HCEC 1CT (cell line): ENCODE measurements around the gene RPL29.
A peak's percentile ranks its signal among the peaks of the same experiment; 100 is the strongest.

Source experiments
- DNase-seq: peaks from one replicate; pipeline ENCODE4 v3.0.0-alpha.2; 2017

Gene RPL29

DNA sequence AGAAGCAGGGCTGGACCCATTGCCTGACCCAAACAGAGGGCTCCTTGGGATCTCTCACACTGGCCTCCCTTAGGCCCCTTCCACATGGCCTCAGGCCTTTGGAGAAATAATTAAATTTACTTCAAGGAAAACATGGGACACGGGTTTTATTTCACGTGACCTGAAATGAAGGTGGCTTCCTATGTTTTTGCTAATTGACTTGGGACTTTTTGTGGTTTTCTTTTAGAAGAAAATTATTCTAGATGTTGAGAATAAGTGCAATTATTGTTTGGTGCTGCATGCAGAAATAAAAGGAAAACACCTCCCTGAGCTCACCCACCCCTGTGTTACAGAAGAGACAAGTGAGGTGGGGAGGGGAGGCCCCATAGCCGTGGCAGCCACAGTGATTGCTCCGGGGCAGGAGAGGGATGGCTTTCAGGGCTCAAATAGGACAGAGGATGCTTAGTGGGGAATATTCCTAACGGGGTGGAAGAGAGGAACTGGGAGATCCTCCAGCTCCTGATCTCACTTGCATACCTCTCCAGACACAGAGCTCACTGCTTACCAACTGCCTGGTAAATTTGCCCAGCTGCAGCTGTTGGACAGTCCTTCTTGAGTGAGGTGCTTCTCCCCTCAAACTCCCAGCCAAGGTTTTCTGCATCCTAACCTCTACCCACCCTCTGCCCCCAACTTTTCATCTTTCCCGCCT lies 29.2 kb upstream of the RPL29 start:
- DNase-seq: no peak

DNA sequence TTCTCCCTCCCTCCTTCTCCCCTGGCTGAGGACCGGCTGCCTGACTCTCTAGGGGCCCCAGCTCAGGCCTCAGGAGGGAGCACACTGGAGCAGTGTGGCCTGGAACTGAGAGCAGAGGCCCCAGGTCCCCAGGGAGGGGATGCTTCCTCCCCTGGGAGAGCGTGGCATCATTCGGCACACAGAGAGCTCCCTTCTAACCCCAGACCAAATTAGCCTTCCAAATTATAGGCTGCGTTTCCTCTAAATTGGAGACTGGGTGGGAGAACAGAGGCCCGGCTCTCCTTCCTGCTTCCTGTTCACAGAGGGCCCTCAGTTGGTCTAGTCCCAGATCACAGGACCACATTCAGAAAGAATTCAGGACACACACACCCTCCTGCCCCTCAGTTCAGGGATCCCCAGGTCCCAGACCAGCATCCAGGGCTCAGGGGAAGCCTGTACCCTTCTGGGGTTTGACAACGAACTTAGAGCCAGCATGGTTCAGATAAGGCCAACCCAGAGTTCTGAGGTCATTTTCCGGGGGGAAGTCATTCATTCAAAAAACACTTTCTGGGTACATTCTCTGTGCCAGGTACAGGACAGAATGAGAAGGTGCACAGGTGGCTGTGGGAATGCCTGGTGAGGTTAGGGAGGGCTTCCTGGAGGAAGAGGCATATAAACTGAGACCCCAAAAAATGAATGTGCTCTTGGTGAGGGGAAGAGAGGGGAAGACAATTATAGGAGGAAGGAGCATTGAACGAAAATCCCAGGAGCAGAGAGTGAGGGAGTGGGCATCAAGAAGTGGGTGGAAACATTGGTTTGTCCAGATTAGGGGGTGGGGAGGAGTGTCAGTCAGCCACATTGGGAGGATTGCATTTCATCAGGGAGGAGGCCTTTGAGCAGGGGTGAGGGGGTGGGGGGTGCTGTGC lies 28.4 kb upstream of the RPL29 start:
- no peak for DNase-seq

DNA sequence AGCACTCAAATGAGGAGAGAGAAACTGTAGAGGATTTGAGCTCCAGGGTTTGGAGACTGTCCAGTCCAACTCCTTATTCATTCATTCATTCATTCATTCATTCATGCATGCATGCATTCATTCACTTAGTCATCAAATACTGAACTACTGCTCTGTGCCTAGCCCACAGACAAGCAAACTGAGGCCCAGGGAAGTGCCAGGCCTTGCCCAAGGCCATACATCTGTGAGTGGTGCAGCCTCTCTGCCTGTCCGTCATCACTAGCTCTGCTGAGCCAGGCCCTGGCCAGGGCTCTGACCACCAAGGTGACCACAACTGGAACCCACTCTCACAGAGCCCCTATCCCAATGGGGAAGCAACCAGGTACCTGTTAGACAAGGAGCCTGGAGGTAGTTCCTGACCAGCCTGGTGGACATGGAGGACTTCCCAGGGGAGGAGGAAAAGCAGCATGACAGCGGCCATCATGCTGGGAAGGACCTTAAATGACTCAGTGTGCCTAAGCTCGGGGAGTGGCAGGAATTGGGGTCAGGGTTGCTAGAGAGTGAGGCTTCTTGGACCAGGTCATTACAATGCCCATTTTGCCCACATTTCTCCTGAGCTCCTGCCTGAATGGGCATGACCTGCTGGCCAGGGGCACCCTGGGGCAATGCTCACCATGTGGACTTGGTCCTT lies 27.5 kb upstream of the RPL29 start:
- no peak for DNase-seq

DNA sequence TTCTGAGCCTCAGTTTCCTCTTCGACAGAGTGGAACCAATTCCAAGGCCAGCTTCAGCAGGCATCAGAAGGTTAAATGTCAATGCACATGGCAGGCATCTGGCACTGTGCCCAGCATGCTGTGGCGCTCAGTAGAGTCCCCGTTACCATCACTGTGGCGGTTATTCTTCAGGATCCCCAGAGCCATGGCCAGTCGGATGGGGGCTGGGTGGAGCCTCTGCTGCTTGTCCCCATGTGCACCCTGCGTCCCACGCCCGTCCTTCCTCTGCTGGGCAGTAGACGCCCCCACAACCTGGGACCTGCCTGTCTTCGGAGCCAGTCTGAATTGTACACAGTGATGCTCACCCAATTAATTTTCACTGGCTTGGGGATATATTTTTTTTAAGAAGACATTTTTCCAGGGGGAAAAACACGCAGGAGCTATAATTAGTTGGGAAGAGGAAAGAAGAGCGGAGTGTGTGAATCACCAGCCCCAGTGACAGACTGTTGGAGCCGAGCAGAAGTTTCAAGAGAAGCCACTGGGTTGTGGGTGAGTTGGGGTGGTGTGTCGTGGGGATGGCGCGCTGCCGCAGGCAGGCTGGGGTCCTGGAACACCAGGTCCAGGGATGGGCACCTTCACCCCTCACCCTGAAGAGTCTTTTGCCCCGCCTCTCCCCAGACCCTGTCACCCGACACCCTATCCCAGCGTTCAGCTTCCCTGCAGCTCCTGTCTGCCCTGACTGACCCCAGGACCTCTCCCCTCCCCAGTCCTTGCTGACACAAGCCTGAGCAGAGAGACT lies 26.8 kb upstream of the RPL29 start:
- no peak for DNase-seq

DNA sequence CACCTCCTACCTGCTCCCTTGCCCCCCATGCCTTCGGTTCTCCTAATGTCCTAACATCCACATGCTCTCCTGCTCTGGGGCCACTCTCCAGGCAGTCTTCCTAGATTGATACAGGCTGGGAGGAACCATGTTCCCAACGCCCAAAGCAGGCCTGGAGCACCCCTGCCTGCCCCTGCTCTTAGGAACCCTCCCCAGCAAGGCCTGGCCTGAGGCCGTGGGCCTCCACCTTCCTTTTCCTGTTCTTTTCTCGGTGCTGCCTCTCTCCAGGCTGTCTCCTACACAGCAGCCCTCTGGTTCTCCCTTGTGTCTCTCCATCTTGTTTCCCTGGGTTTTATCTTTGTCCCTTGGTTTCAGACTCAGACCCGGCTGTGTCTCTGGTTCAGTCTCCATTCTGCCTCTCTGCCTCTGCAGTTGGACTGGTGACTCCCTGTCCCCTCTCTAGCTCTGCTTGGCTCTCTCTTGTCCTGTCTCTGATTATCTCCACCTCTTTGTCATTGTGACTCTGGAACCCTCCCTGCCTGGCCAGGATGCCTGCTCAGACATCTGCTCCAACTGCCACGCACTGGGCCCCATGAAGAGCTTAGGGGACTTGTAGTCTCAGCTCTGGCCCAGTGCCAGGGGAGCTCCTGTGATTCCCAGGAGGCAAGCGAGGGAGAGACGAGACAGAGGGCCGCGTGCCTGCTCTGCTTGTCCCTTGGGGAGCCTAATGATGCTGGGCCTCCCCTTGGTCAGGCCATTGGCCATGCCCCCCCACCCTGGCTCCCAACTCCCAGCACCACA lies 26.0 kb upstream of the RPL29 start:
- DNase-seq: no peak

DNA sequence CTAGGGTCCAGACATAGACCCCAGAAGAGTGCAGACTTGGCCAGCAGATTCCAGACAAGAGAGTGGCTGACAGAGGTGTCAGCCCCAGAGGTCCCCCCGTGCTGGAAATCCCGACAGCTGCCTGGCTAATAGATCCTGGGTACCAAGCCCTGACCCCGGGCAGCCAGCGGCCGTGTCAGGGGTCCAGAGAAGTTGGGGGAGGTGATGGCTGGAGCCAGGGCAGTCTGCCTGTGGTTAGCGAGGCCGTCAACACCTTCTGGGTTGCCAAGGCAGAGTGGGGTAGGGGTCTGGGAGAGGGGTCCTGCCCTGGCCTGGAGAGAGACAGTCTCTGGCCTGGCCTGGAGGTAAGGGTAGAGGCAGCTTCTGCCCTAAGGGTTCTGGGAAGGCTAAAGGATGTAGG lies 25.1 kb upstream of the RPL29 start:
- no peak for DNase-seq

DNA sequence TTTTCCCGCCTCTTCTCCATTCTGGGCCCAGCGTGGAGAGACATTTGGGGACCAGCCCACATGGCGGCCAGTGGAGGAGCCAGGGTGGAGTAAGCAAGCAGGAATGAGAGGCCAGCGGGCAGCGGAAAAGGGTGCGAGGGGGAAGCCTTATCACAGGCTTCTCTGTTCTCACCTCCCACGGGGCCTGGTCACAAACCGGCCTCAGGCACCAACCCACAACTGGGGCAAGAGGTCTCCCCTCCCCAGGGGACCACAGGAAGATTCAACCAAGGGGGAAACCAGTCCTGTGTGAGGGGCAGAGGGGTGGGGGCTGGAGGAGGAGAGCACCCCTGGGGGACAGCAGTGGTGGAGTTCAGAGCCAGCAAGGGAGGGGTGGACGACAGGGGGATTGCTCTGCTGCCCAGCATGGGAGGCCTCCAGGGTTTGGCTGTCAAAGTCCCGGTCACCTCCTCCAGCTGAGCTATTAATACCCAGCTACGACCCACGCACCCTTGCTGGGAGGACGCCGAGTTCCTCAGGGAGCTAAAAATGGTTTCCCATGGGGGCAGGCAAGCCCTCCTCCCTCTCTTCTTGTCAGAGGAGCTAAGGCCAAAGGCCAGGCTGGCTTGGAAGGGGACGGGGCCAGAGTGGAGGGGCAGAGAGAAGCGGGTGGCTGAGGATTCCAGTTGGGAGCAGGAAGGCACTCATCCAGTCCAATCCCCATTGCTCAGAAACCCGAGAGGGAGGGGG lies 23.8 kb upstream of the RPL29 start:
- no peak for DNase-seq

DNA sequence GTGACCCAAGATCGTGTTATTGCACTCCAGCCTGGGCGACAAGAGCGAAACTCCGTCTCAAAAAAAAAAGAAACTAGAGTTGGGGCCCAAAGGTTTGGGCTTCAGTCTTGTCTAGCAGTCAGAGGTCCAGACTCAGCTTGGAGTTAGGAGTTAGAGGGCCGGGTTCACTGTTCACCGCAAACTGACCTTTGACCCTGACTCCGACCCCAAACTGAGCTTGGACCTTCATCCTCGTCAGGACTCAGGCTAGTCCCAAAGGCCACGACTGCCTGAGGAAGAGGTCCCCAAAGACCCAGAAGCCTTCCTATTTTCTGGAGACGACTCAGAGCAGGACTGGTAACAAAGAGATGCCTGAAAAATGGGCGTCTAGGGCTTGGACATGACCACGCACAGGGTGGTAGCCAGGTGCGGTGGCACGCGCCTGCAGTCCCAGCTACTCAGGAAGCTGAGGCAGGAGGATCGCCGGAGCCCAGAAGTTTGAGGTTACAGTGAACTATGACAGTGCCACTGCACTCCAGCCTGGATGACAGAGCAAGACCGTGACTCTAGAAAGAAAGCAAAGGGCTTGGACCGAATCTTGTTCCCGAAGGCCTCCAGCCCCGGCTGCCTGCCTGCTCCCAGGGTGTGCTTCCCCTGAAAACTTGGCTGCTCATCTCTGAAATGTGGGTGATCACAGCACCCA lies 22.8 kb upstream of the RPL29 start:
- no peak for DNase-seq

DNA sequence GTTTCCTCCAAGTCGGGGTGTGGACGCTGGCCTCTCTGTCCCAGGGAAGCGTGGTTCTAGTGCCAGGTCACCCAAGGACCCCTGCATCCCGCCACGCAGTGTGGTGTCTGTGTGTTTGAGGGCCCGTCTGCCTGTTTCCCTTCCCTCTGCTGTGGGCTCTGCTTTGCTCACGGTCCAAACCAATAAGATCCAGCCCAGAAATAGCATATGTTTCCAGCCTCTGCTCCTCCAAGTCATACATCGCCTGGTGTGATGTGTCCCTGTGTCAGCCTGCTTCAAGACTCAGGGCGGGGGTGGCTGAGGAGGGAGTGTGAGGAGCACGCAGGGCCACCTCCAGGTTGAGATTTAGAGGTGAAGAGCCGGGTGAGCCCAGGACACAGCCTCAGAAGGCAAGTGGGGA lies 21.9 kb upstream of the RPL29 start:
- no peak for DNase-seq

DNA sequence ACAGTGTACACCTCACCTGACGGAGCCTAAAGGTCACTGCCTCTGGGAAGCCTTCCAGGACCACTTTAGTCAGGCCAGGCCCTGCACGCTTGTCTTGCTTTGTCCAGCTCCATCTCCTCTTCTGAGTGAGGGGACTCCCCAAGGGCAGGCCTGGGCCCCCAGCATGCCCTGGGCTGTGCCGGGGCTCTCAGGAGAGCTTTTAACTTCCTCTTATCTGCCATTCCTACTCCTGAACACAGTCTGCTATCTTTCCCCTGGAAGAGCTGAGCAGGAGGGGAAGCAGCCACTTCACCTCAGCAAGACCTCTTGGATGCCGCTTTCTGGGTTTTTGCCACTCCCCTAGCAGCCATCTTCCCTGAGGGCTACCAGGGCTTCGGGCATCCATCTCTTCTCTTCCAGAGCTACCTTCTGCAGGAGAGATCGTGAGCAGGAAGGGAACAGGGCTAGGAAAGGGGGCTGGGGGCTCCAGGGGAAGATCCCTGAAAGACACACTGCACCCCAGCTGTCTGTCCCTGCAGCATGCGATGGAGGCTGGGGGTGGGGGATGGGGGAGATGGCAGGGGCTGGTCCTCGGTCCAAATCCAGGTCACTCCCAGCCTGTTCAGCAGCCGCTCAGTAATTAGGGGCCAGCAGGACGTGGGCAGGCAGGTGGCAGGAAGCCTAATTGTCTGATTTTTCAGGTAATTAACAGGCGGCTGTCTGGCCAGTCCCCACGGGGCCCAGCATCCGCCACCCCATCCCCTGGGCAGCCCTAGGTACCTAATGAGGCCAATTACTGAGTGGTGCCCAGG lies 19.9 kb upstream of the RPL29 start:
- DNase-seq: no peak

DNA sequence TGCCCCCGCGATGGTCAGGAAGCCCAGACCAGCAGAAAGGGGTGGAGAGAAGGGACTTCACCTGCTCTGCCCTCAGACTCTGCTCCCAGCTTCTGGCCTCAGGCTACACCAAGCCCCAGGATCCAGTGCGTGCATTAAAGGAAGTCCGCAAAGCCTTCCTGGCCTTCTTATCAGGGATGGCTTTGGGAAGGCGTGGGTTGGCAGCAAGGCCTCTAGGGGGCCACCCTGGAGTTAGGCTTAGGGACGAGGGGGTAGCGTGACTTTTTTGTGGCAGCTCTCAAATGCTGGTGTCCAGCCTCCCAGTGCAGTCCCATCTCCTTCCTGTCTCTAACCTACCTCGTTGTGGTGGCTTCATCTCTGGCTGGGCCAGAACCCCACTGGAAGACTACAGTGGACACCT lies 18.9 kb upstream of the RPL29 start:
- no peak for DNase-seq

DNA sequence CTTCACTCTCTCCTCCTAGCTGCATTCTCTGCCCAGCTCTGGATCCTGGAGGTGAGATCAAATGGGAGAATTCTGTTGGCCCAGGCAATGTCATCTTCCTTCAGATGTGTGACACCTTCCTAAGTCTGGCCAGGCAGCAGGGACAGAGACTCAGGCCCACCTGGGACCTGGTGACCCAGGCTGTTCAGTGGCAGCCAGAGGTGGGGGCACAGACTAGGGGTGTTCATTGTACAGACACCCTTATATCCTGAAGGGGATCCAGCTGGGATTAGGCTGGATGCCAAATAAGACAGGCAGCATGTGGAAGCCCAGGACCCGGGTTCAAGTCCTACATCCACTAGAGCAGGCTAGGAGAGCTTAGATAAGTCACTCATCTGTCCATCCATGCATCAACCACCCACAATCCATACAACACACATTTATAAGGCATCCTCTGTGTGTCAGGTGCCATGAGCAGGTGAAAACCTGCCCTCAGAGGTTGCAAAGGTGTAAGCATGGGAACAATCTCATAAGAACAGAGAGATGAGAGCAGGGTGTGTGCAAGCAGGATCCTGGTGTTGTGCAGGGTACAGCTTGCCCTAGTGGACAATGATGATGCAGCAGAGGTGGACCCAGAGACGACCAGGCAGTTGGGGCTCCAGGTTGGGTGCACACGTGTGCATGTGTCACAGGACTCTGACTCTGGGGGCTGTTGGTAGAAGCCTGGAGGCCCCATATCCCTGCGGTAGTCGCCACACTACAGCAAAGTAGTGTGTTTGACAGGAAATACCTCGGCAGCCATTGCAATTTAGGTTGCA lies 18.3 kb upstream of the RPL29 start:
- DNase-seq: no peak

DNA sequence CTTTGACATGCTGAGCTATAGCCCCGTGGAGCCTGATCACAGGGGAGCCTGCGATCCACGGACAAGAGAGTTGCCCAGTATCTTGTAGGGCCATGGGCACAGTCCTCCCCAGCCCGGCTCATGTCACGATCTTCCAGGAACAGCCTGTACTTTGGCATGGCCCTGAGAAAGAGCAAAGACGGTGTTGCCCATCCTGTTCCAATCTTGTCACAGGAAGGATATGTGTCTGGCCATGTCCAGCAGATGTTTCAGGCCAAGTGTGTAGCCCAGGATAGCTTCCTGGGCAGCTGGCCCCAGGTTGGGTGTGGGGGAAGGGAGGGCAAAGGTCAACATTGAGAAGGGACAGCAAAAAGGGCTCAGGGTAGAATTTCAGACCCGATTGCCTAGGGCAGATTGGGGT lies 17.0 kb upstream of the RPL29 start:
- DNase-seq: no peak

DNA sequence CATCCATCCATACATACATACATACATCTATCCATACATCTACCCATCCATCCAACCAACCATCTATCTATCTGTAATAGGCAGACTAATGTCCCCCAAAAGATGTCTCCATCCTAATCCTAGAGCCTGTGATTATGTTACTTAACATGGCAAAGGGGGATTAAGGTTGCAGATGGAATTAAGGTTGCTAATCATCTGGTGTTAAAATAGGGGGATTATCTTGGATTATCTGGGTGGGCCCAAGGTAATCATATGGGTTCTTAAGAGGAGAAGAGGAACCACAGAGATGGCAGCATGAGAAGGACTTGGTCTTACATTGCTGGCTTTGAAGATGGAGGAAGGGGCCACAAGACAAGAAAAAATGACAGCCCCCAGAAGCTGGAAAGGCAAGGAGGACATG lies 14.7 kb upstream of the RPL29 start:
- DNase-seq: no peak

DNA sequence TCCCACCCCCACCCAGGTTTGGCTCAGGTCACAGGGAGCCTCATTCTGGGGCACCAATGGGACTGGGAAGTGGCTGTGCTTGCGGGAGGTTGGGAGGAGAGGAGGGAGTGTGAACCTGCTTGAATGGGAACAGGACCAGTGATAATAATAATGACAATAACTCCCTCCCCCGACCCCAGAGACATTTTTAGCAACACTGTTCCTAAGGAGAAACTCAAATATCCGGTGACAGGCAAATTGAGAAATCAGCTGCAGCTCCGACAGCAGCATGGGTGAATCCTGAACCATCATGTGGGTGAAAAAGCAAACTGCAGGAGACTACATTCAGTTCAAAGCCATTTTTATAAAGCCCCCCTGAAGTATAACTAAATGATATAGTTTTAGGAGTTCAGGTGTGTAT lies 11.6 kb upstream of the RPL29 start:
- DNase-seq: no peak

DNA sequence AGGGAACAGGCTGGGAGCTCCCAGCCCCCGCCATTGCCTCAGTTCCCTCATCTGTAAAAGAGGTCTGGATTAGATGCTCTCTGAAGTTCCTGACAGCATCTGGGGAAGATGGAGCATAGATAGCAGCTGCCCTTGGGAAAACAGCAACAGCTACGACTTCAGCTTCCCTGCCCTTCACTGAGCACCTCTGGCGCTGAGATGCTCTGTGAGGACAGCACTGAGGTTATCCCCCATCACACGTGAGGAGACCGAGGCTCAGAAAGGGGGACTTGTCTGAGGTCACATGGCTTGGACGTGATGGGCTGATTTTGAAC lies 11.1 kb upstream of the RPL29 start:
- no peak for DNase-seq

DNA sequence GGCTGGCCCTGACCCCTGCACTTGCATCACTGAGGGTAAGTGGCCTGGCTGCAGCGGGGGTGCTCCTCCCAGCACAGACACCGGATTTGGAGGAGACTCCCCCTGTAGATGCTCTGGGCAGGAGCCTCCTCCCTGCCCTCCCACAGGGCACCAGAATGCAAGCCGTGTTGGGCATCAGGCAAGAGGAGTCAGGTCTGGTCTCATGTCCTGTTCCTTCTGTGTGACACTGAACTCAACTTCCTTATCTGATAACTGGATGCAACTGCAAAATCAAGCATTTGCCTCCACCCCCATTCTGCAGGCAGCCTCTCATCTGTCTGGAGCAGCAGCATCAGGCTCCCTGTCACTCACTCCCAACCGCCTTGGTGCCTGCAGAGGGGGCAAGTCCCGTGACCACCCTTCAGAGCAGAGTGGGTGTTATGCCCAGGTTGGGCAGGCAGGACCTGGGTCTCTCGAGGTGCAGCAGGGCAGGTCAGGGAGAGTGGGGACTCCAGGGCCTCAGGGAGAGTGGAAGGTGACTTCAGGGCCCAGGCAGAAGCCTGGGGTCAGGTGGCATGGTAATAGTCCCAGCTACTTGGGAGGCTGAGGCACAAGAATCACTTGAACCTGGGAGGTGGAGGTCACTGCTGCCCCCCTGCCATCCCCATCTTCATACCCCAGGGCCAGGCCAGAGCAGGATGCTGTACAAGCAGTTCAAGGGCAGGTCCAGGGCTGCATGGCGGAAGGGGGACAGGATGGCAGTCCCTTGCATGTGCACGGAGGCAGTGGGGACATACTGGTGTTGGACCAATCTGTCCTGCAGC lies 10.5 kb upstream of the RPL29 start:
- DNase-seq: no peak

DNA sequence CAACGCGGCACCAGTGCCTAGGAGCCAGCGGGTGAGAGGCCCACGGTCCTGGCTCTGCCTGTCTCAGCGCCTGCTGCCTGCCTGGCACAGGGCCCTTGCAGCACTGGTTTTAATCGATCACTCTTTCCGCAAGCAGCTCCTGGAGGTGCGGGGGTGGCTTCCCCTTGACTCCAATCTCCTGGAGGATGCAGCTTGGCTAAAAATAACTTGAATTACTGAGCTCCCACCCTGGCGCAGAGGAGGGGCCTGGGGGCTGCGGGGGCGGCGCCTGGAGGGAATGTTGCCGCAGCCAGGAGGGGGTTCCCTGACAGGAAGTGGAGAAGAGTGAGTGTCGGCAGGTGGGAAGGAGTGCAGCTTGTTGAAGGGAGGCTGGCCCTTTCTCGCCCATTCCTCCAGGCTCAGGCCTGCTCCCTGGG lies 9.9 kb upstream of the RPL29 start:
- peak; percentile 23 for DNase-seq
